Muscle layer of colon (tissue), 2 donors: Measurements from ENCODE around the gene DDX39B.

Experiments
- H3K27ac ChIP-seq: one replicate; pipeline ENCODE4 v1.7.0; 2013; ENCODE audit warnings: low read depth, mild to moderate bottlenecking, low read length, moderate library complexity
- H3K27me3 ChIP-seq, 2 donors: one replicate each; pipeline ENCODE4 v1.7.0; 2013; ENCODE audit warnings: low read length in 2 of 2, mild to moderate bottlenecking in 2 of 2; ENCODE audit not compliant: insufficient read depth in 2 of 2, control insufficient read depth in 1 of 2
- H3K36me3 ChIP-seq: one replicate; pipeline ENCODE4 v1.7.0; 2013; ENCODE audit warnings: mild to moderate bottlenecking, low read length; ENCODE audit not compliant: insufficient read depth
- H3K4me1 ChIP-seq: one replicate; pipeline ENCODE4 v1.7.0; 2013; ENCODE audit warnings: mild to moderate bottlenecking, low read length; ENCODE audit not compliant: insufficient read depth
- H3K4me3 ChIP-seq, 2 donors: one replicate each; pipeline ENCODE4 v1.7.0; 2013; ENCODE audit warnings: low read length in 2 of 2, low read depth in 1 of 2, mild to moderate bottlenecking in 1 of 2, moderate library complexity in 1 of 2
- H3K9ac ChIP-seq: one replicate; pipeline ENCODE4 v1.7.0; 2013; ENCODE audit warnings: low read length
- H3K9me3 ChIP-seq: one replicate; pipeline ENCODE4 v1.7.0; 2013; ENCODE audit warnings: mild to moderate bottlenecking, low read length
- donor health status: abdominal sarcoma.
- donor health status: Adenocarcinoma of cecum.

DDX39B gene

DNA sequence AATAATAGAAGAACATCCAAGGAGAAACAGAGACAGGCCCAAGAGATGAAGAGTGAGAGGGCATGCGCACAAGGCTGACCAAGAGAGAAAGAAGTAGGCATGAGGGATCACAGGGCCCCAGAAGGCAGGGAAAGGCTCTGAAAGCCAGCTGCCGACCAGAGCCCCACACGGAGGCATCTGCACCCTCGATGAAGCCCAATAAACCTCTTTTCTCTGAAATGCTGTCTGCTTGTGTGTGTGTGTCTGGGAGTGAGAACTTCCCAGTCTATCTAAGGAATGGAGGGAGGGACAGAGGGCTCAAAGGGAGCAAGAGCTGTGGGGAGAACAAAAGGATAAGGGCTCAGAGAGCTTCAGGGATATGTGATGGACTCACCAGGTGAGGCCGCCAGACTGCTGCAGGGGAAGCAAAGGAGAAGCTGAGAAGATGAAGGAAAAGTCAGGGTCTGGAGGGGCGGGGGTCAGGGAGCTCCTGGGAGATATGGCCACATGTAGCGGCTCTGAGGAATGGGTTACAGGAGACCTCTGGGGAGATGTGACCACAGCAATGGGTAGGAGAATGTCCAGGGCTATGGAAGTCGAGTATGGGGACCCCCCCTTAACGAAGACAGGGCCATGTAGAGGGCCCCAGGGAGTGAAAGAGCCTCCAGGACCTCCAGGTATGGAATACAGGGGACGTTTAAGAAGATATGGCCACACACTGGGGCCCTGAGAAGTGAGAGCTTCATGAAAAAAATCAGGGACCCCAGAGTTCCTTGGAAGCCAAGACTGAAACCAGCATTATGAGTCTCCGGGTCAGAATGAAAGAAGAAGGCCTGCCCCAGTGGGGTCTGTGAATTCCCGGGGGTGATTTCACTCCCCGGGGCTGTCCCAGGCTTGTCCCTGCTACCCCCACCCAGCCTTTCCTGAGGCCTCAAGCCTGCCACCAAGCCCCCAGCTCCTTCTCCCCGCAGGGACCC lies 32.6 kb upstream of the DDX39B start:
- Histone ChIP-seq H3K4me3 (no peak overlapping the region), H3K27me3 (no peaks in the 10 kb centered on the region), H3K4me1 (peaks cover 6% of the 10 kb centered on the region), H3K36me3 (no peaks in the 10 kb centered on the region), H3K9ac (no peak overlapping the region), H3K27ac (no peak overlapping the region), H3K9me3 (no peaks in the 10 kb centered on the region)

DNA sequence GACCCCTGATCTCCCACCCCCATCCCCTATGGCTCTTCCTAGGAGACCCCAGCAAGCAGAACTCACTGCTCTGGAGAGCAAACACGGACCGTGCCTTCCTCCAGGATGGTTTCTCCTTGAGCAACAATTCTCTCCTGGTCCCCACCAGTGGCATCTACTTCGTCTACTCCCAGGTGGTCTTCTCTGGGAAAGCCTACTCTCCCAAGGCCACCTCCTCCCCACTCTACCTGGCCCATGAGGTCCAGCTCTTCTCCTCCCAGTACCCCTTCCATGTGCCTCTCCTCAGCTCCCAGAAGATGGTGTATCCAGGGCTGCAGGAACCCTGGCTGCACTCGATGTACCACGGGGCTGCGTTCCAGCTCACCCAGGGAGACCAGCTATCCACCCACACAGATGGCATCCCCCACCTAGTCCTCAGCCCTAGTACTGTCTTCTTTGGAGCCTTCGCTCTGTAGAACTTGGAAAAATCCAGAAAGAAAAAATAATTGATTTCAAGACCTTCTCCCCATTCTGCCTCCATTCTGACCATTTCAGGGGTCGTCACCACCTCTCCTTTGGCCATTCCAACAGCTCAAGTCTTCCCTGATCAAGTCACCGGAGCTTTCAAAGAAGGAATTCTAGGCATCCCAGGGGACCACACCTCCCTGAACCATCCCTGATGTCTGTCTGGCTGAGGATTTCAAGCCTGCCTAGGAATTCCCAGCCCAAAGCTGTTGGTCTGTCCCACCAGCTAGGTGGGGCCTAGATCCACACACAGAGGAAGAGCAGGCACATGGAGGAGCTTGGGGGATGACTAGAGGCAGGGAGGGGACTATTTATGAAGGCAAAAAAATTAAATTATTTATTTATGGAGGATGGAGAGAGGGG lies 31.7 kb upstream of the DDX39B start:
- Histone ChIP-seq H3K27me3 (no peaks in the 10 kb centered on the region), H3K36me3 (no peaks in the 10 kb centered on the region), H3K27ac (no peak overlapping the region), H3K9me3 (no peaks in the 10 kb centered on the region), H3K9ac (no peak overlapping the region), H3K4me1 (peaks cover 6% of the 10 kb centered on the region), H3K4me3 (no peak overlapping the region)

DNA sequence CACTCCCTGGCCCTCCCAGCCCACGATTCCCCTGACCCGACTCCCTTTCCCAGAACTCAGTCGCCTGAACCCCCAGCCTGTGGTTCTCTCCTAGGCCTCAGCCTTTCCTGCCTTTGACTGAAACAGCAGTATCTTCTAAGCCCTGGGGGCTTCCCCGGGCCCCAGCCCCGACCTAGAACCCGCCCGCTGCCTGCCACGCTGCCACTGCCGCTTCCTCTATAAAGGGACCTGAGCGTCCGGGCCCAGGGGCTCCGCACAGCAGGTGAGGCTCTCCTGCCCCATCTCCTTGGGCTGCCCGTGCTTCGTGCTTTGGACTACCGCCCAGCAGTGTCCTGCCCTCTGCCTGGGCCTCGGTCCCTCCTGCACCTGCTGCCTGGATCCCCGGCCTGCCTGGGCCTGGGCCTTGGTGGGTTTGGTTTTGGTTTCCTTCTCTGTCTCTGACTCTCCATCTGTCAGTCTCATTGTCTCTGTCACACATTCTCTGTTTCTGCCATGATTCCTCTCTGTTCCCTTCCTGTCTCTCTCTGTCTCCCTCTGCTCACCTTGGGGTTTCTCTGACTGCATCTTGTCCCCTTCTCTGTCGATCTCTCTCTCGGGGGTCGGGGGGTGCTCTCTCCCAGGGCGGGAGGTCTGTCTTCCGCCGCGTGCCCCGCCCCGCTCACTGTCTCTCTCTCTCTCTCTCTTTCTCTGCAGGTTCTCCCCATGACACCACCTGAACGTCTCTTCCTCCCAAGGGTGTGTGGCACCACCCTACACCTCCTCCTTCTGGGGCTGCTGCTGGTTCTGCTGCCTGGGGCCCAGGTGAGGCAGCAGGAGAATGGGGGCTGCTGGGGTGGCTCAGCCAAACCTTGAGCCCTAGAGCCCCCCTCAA lies 30.5 kb upstream of the DDX39B start, which contains the start of gene LTA:
LTA (plus strand) TSS at position 249 of the 871 bp plus-strand sequence; CDS start at position 703, 454 bp downstream.
- H3K36me3 ChIP-seq = no peaks in the 10 kb centered on the region
- peaks cover 0 to 6% of the 10 kb centered on the region in 2 donors for H3K27me3 ChIP-seq
- no peak within 1 kb of the TSS for H3K9ac ChIP-seq
- H3K9me3 ChIP-seq = no peaks in the 10 kb centered on the region
- peaks cover 6% of the 10 kb centered on the region for H3K4me1 ChIP-seq
- H3K27ac ChIP-seq = no peak within 1 kb of the TSS
- H3K4me3 ChIP-seq = no peak within 1 kb of the TSS

DNA sequence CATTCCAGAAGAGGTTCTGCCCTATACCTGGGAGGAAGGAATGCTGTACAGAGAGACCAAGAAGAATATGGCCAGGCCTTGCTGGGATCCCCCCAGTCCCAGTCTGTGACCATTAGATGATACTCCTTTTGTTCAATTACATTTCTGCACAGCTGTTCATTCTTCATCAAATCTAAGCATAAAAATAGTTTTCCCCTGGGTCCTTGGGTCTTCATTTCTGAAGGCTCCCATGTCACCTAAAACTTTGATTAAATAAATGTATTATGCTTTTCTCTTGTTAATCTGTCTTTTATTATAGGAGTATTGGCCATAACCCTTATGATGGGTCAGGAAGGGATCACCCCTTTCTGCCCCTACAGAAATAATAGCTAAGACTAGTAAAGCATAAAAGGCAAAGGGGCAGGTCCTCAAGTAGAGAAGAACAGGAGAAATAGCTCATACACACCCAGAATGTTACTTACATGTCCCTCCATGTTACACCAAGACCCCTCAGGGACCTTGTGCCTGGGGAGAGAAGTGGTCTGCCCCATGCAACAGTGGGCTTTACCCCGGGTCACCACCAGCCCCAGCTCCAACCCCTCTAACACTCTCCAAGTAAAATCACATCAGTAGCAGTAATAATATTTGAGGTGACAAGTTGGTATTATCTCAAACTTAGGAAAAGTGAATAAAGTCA lies 28.2 kb upstream of the DDX39B start:
- peaks cover 3% of the 10 kb centered on the region for H3K4me1 ChIP-seq
- H3K36me3 ChIP-seq = no peaks in the 10 kb centered on the region
- H3K27ac ChIP-seq = no peak overlapping the region
- H3K4me3 ChIP-seq = no peak overlapping the region
- H3K9ac ChIP-seq = no peak overlapping the region
- no peaks in the 10 kb centered on the region for H3K9me3 ChIP-seq
- peaks cover 0 to 10% of the 10 kb centered on the region in 2 donors for H3K27me3 ChIP-seq

DNA sequence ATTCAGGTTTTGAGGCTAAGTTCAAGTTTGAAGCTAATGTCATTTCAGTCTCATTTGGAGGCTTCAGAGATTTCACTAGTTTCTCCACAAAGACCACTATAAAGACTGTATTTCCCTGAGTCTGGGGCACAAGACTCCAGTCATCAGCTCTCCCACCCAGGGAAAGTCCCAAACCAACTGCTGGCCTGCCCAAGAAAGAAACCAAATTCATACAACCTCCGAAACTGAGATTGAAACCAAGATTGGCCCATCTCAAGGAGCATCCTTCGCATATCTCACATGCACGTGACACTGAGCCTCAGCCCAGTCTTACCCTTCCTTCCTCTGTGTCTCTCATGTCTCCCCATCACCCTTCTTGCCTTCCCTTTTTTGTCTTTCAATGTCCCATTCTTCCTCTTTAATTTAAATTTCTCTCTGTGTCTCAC lies 26.7 kb upstream of the DDX39B start:
- H3K9me3 ChIP-seq = no peaks in the 10 kb centered on the region

DNA sequence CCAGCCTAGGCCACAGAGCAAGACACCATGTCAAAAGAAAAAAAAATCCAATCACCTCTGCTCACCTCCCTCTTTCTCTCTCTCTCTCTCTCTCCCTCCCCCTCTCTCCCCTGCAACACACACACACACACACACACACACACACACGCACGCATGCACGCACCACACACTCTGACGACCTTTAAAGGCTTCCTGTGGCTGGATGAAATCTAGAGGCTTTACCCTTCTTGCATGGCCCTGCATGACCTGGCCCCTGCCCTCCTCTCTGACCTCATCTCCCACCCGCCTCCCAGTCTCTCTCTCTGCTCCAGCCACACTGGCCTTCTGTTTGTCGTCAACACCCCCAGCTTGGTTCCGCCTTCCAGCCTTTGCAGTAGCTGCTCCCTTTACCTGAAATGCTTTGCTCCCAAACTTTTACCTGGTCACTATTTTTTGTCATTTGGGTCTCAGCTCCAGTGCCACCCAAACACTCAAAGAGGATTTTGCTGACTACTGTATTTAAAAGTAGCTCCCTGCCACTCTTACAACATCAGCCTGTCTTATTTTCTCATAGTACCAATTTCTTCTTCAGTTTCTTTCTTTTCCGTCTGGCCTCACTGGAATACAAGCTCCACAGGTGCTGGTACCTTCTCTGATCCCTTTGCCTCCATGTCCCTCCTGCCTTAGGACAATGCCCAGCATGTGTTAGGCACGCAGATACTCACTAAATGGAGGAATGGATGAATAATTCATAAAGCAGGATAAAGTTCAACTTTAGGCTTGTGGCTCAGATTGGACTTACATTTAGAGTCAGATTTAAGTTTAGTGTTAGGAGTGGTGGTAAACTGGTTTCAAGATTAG lies 25.9 kb upstream of the DDX39B start:
- H3K27ac ChIP-seq = no peak overlapping the region
- H3K9ac ChIP-seq = no peak overlapping the region
- H3K4me1 ChIP-seq = no peaks in the 10 kb centered on the region
- no peaks in the 10 kb centered on the region for H3K9me3 ChIP-seq
- H3K27me3 ChIP-seq = peaks cover 0 to 10% of the 10 kb centered on the region in 2 donors
- H3K4me3 ChIP-seq = no peak overlapping the region
- H3K36me3 ChIP-seq = no peaks in the 10 kb centered on the region

More for the DNA sequence above, 26.7 kb upstream of the DDX39B start:
- Histone ChIP-seq H3K9ac (no peak overlapping the region), H3K27me3 (peaks cover 0 to 10% of the 10 kb centered on the region in 2 donors), H3K4me3 (no peak overlapping the region), H3K27ac (no peak overlapping the region), H3K36me3 (no peaks in the 10 kb centered on the region), H3K4me1 (no peaks in the 10 kb centered on the region)

DNA sequence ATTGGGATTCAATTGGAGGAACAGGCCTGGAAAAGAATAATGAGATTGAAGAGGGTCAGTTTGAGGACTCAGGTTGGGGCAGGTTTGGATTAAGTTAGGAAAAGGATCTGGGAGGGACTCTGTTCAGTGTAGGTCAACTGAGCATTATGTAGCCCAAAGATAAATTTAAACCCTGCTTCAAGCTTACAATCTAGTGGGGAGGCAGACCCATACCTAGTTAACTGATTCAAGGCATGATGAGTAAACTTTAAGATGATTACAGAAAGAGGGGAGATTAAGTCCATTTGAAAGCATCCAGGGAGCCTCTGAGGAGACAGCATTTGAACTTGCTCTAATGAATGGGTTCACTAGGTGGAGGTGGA lies 18.9 kb upstream of the DDX39B start:
- H3K4me1 ChIP-seq = peaks cover 10% of the 10 kb centered on the region
- H3K9me3 ChIP-seq = no peaks in the 10 kb centered on the region
- H3K9ac ChIP-seq = no peak overlapping the region
- peaks cover 0 to under 1% of the 10 kb centered on the region in 2 donors for H3K27me3 ChIP-seq
- H3K27ac ChIP-seq = no peak overlapping the region
- H3K4me3 ChIP-seq = no peak overlapping the region
- peaks cover 42% of the 10 kb centered on the region for H3K36me3 ChIP-seq

DNA sequence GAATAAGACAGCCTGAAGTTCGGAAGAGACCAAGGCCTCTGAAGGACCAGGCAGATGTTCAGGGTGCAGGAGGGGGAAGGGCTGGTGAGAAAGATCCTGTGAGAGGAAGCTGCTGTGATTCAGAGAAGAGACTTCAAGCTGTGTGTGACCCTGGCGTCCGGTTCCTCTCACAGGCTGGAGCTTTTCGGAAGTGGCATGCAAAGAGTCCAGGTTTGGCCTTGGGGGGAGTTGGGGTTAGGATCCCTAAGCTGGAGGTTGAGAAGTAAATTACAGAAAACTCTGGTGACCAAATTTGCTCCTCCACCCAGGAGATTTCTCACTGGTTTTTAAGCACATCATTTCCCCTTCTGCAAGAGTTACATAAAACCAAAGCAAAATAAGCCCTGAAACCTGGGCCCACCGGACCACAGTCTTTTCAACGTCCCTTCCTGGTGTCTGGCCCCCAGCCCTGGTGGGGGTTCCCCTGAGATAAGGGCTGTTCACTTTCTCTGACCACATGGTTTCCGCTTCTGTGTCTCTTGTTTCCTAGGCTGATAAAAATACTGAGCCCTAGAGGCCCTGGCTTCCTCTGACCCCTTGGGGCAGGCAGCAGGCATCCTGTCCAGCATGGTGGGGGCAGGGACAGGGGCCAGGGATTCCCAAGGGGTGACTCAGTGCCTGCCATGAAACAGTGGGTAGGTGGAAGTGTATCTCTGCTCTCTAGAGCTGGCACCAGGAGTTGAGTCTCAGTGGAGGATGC lies 18.3 kb upstream of the DDX39B start:
- H3K4me3 ChIP-seq = no peak overlapping the region
- H3K36me3 ChIP-seq = peaks cover 42% of the 10 kb centered on the region
- peaks cover 10% of the 10 kb centered on the region for H3K4me1 ChIP-seq
- H3K9me3 ChIP-seq = no peaks in the 10 kb centered on the region
- H3K27ac ChIP-seq = peak overlapping the region; percentile 52
- H3K27me3 ChIP-seq = no peaks in the 10 kb centered on the region
- no peak overlapping the region for H3K9ac ChIP-seq

DNA sequence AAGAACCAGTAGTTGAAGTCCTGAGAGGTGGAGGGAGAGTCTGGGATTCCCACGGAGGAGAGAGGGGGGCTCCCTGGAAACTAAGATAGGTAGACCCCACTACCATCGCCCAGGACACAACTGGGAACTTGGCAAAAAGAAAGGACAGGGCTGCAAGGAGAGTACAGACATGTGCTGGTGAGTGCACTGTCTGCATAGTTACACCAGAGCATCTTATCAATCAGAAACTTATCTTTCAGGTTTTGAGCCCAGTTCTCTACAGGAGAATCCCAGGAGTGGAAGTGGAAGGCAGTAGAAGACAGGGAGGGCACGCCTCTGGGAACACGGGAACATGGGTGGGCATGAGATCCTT lies 17.8 kb upstream of the DDX39B start:
- no peaks in the 10 kb centered on the region for H3K9me3 ChIP-seq
- H3K27ac ChIP-seq = peak overlapping the region; percentile 52
- H3K36me3 ChIP-seq = peaks cover 42% of the 10 kb centered on the region
- no peak overlapping the region for H3K9ac ChIP-seq
- no peaks in the 10 kb centered on the region for H3K27me3 ChIP-seq
- no peak overlapping the region for H3K4me3 ChIP-seq
- peaks cover 10% of the 10 kb centered on the region for H3K4me1 ChIP-seq
